ENCODE measurements around the gene GPR152.
A peak's percentile ranks its signal among the peaks of the same experiment; 100 is the strongest.
"Not testable (repeated sequence)": the region's sequence is repeated elsewhere in the genome, so short reads cannot be mapped to it uniquely, and the experiment has no call there.

GPR152 gene

GRCh38 chr11:67408437-67409200 is 43.9 kb downstream of the GPR152 start:
- no peak for DNase-seq

GRCh38 chr11:67407688-67408163 is 44.8 kb downstream of the GPR152 start:
- no peak for DNase-seq

- no peak for DNase-seq
These were observed 45.4 kb downstream of the GPR152 start for GRCh38 chr11:67406969-67407687.

- no peak for DNase-seq
These were observed 46.0 kb downstream of the GPR152 start for GRCh38 chr11:67406420-67406968.

DNA sequence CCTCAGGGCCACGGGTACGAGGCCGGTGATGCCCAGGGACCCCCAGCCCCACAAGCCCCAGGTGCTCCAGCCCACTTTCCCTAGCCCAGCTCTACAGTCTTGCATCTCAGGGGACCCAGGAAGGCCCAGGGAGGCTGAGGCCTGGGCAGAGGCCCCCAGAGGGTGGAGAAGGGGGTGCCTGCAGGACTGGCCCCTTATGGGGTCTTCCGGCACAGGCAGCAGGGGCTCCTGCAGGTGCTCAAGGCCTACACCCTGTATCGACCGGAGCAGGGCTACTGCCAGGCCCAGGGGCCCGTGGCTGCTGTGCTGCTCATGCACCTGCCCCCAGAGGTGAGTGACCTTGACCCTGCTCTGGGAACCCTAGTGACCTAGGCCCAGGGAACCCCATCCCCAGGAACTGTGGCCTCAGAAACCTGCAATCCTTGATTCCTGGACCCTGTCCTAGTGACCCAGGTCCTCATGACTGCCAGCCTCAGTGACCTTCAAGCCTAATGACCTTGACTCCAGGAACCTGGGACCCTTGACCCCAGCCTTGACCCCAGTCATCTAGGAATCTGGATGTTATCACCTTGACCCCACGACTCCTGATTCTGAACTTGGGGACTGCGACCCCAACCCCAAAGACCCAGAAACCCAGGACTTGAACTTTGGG is 46.7 kb downstream of the GPR152 start:
- no peak for DNase-seq

DNA sequence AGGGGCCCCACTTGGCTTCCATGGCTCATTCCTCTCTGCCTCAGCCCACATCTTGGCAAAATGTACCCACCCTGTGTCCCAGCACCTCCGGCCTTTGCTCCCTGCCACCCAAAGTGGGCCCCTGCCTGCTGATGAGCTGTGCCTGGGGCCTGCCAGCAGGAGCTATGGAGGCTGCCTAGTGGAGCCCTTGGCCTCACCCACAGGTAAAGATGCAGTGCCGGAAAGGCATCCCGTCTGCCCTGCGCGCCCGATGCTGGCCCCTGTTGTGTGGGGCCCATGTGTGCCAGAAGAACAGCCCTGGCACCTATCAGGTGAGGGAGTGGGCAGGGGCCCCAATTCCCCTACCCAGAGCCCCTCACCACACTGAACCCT is 47.3 kb downstream of the GPR152 start:
- no peak for DNase-seq

DNA sequence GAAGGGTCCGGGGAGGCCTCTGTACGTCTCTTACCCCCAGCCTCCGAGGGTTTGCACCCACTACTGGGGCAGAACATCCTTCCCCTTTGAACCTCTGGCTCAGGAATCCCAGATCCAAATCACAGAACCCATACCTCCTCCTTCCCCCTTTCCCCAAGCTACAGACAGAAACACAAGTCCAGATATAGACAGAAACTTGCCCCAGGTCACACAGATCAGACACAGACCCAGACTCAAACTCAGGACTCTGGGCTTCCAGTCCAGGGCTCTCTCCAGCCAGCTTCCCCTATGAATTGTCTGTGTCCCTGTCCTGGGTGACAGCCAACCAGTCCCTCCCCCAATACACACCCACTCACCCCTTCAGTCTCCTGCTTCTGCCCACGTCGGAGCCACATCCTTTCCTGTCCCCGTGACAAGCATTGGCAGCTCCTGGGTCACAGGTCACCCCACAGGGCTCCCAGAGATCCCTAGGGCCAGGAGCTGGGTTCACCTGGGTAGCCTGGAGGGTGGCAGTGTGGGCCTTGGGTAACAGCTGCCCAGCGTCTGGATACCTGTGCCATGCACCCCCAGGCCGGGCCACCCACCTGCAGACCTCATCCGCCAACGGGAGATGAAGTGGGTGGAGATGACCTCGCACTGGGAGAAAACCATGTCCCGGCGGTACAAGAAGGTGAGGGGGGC is 47.9 kb downstream of the GPR152 start:
- no peak for DNase-seq

DNA sequence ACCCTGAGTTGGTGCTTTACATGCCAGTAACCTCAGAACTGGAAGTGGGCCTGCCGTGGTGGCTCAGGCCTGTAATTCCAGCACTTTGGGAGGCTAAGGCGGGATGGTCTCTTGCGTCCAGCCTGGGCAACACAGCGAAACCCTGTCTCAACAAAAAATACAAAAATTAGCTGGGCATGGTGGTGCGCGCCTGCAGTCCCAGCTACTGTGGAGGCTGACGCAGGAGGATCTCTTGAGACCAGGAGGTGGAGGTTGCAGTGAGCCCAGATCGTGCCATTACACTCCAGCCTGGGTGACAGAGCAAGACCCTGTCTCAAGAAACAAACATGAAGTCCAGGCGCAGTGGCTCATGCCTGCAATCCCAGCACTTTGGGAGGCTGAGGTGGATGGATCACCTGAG is 49.4 kb downstream of the GPR152 start:
- not testable (repeated sequence) for DNase-seq

- not testable (repeated sequence) for DNase-seq
These were observed 50.2 kb downstream of the GPR152 start for GRCh38 chr11:67402192-67402839.

- peak; percentile 89 for DNase-seq
These were observed 50.9 kb downstream of the GPR152 start, which contains the start of gene PPP1CA for GRCh38 chr11:67401495-67402191. TSS of gene PPP1CA (minus strand) at chr11:67401858. CDS start at chr11:67401782, 76 bp downstream.

Data from RPMI8226 (cell line).